ENCODE results near the gene BCL11B.

BCL11B gene

GRCh38 chr14:99164712-99165111 lies 107.3 kb downstream of the BCL11B start:
- no peak for DNase-seq (ENCODE audit: low read depth)
- TF ChIP-seq, protein P1, sequence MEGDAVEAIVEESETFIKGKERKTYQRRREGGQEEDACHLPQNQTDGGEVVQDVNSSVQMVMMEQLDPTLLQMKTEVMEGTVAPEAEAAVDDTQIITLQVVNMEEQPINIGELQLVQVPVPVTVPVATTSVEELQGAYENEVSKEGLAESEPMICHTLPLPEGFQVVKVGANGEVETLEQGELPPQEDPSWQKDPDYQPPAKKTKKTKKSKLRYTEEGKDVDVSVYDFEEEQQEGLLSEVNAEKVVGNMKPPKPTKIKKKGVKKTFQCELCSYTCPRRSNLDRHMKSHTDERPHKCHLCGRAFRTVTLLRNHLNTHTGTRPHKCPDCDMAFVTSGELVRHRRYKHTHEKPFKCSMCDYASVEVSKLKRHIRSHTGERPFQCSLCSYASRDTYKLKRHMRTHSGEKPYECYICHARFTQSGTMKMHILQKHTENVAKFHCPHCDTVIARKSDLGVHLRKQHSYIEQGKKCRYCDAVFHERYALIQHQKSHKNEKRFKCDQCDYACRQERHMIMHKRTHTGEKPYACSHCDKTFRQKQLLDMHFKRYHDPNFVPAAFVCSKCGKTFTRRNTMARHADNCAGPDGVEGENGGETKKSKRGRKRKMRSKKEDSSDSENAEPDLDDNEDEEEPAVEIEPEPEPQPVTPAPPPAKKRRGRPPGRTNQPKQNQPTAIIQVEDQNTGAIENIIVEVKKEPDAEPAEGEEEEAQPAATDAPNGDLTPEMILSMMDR (IDR thresholded peaks at IDR 0.05; ENCODE audit: insufficient read depth, low read depth, low read length, missing control alignments): no peak
- no peak overlapping the region for H3K4me3 ChIP-seq (ENCODE audit: low read depth, low read length)

DNA sequence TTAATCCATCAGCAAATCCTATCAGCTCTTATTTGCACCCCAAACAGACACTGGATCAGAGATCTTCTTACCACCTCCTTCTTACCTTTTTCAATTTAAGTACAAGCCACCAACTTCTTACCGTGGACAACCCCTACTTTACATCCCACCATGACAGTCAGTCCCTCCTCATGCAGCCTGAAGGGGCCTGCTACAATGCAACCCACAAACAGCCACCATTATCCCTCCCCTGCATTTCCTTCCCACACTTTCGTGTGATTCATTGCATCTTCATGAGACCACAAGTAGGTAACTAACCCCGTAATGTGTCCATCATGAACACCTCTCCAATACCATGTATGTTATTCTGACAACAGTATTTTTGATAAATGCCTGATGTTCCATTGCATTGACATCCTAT lies 108.6 kb downstream of the BCL11B start:
- DNase-seq (ENCODE audit: low read depth): no peak
- TF ChIP-seq, protein P1 (IDR thresholded peaks at IDR 0.05; ENCODE audit: insufficient read depth, low read depth, low read length, missing control alignments): no peak
- H3K4me3 ChIP-seq (ENCODE audit: low read depth, low read length): no peak overlapping the region

- TF ChIP-seq, protein P1 (IDR thresholded peaks at IDR 0.05; ENCODE audit: insufficient read depth, low read depth, low read length, missing control alignments): no peak
- DNase-seq (ENCODE audit: low read depth): no peak
Measured at GRCh38 chr14:99159341-99160340, 112.4 kb downstream of the BCL11B start.

GRCh38 chr14:99158646-99159165 lies 113.3 kb downstream of the BCL11B start:
- no peak overlapping the region for H3K4me3 ChIP-seq (ENCODE audit: low read depth, low read length)
- TF ChIP-seq, protein P1 (IDR thresholded peaks at IDR 0.05; ENCODE audit: insufficient read depth, low read depth, low read length, missing control alignments): no peak
- no peak for DNase-seq (ENCODE audit: low read depth)

More at GRCh38 chr14:99159341-99160340, 112.4 kb downstream of the BCL11B start:
- no peak overlapping the region for H3K4me3 ChIP-seq (ENCODE audit: low read depth, low read length)

GRCh38 chr14:99158150-99158549 lies 113.8 kb downstream of the BCL11B start:
- DNase-seq (ENCODE audit: low read depth): no peak
- H3K4me3 ChIP-seq (ENCODE audit: low read depth, low read length): no peak overlapping the region
- TF ChIP-seq, protein P1 (IDR thresholded peaks at IDR 0.05; ENCODE audit: insufficient read depth, low read depth, low read length, missing control alignments): no peak

DNA sequence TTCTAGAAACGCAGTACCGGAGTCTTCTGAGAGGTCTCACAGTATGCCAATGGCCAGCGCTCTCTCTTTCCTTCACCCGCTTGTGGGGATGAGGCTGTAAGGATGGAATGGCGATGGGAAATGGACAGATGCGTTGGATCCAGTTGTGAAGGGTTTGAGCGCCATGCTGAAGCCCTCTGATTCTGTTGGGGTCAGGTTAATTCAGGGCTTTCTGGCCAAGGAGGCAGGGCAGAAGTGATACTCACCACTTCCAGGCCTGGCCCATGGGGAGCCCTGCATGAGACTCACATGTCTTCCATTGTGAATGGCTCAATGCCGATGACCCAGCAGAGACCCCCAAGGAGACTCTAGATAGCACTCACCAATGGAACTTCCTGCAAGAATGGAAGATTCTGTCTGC lies 114.3 kb downstream of the BCL11B start:
- no peak for DNase-seq (ENCODE audit: low read depth)
- no peak overlapping the region for H3K4me3 ChIP-seq (ENCODE audit: low read depth, low read length)
- TF ChIP-seq, protein P1 (IDR thresholded peaks at IDR 0.05; ENCODE audit: insufficient read depth, low read depth, low read length, missing control alignments): no peak
